Frontal cortex (tissue), 4 donors: ENCODE results near the gene BLTP1. TPM values are rescaled to one million over a fixed set of nuclear protein-coding genes. Genes with fewer than 3 reads are reported as not detected.
"Not testable (repeated sequence)": the region's sequence is repeated elsewhere in the genome, so short reads cannot be mapped to it uniquely, and the experiment has no call there.

Experiments used
- DNase-seq, 2 donors: peaks; one replicate each; pipeline ENCODE4 v3.0.0; 2012; ENCODE audit warnings: low spot score in 2 of 2
- FAIRE-seq: peaks from 2 replicates; lab custom pipeline; 2012; peaks lifted over from hg19 to GRCh38; lab: Jason Lieb, UNC
- total RNA-seq: library from RNA; depleted of rRNA; stranded (reverse); fragments of >200 nt; gene quantifications from one replicate; pipeline ENCODE4 v1.2.3, GENCODE V29; 2014
- donor health status: control.
- donor health status: control.
- donor health status: control.

The BLTP1 gene
- 133 TPM for total RNA-seq

- FAIRE-seq (no peak), DNase-seq (peak; percentile 89 to 90)
Measured at GRCh38 chr4:122151982-122152710, at the start of gene BLTP1. Gene BLTP1 (plus strand): TSS chr4:122152331. CDS start chr4:122170648, 18,317 bp downstream.

- no peak for FAIRE-seq
- no peak for DNase-seq
Measured at GRCh38 chr4:122104184-122104583, 47.9 kb upstream of the BLTP1 start.

- DNase-seq (no peak), FAIRE-seq (no peak)
Measured at GRCh38 chr4:122107680-122108079, 44.5 kb upstream of the BLTP1 start.

- not testable (repeated sequence) for DNase-seq, FAIRE-seq
Measured at GRCh38 chr4:122110304-122110703, 41.8 kb upstream of the BLTP1 start.

GRCh38 chr4:122117743-122118142 lies 34.4 kb upstream of the BLTP1 start:
- no peak for DNase-seq
- FAIRE-seq: no peak

- DNase-seq (no peak), FAIRE-seq (no peak)
Measured at GRCh38 chr4:122118243-122118642, 33.9 kb upstream of the BLTP1 start.

GRCh38 chr4:122119739-122120138 lies 32.4 kb upstream of the BLTP1 start:
- DNase-seq (no peak), FAIRE-seq (no peak)

GRCh38 chr4:122121593-122121992 lies 30.5 kb upstream of the BLTP1 start:
- DNase-seq (no peak), FAIRE-seq (no peak)

- FAIRE-seq: no peak
Measured at GRCh38 chr4:122122083-122122482, 30.0 kb upstream of the BLTP1 start.

GRCh38 chr4:122129061-122129460 lies 23.1 kb upstream of the BLTP1 start:
- DNase-seq: no peak
- FAIRE-seq: no peak

More at GRCh38 chr4:122122083-122122482, 30.0 kb upstream of the BLTP1 start:
- no peak for DNase-seq

GRCh38 chr4:122131562-122132157 lies 20.5 kb upstream of the BLTP1 start:
- DNase-seq (no peak), FAIRE-seq (no peak)

- FAIRE-seq (no peak), DNase-seq (no peak)
Measured at GRCh38 chr4:122132891-122133290, 19.2 kb upstream of the BLTP1 start.

- DNase-seq: no peak
- no peak for FAIRE-seq
Measured at GRCh38 chr4:122139139-122139538, 13.0 kb upstream of the BLTP1 start.

GRCh38 chr4:122140834-122141233 lies 11.3 kb upstream of the BLTP1 start:
- no peak for FAIRE-seq
- no peak for DNase-seq

- DNase-seq: no peak
- FAIRE-seq: no peak
Measured at GRCh38 chr4:122142687-122143086, 9.4 kb upstream of the BLTP1 start.

GRCh38 chr4:122146652-122147051 lies 5.5 kb upstream of the BLTP1 start:
- DNase-seq (no peak), FAIRE-seq (no peak)

- FAIRE-seq (no peak), DNase-seq (peak in 1 of 2 donors; percentile 14)
Measured at GRCh38 chr4:122150931-122151330, 1.2 kb upstream of the BLTP1 start.

GRCh38 chr4:122152711-122153226 lies 638 bp downstream of the BLTP1 start:
- peak; percentile 27 to 40 for DNase-seq
- FAIRE-seq: no peak

- FAIRE-seq (no peak), DNase-seq (no peak)
Measured at GRCh38 chr4:122156819-122157218, 4.7 kb downstream of the BLTP1 start.

GRCh38 chr4:122163301-122163700 lies 11.2 kb downstream of the BLTP1 start:
- no peak for DNase-seq
- no peak for FAIRE-seq

GRCh38 chr4:122163767-122164166 lies 11.6 kb downstream of the BLTP1 start:
- no peak for FAIRE-seq
- DNase-seq: no peak
